ENCODE data around the gene TACC2.

Gene TACC2

DNA sequence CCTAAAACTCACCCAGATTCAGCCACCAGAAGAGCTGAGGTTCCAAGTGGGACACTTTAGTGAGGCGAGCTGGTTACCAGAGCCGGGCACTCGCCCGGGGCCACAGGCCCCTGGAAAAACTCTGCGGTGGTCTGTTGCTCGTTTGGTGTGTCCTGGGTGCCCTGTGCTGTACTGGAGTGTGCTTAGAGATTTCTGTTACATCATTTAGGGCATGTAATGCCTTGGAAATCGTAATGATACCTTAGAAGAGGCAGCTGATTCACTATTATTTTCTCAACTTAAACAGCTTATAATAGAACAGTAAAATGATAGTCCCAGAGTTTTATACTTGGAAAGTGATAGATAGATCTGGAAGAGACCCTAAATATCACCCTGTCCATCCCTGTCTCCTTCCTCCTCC is 233.7 kb downstream of the TACC2 start:
- no peak for DNase-seq (ENCODE audit: low read depth)

DNA sequence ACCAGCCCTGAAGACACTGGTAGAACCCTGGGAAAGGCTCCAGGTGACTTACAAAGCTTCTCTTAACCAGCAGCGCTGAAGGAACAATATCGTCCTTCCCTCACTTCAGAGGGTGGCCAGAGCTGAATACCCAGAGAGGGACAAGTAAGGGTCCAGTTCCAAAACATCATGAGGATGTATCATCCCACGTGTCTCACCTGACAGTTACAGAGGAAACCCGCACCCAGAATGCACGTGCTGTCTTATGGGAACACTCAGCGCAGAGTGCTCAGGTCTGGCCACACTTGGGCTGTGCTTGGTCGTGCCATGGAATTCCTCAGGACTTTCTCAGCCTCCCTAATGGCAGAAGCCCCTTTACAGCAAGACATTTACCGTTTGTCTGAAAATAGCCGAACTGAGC is 235.2 kb downstream of the TACC2 start:
- DNase-seq (ENCODE audit: low read depth), result no peak

DNA sequence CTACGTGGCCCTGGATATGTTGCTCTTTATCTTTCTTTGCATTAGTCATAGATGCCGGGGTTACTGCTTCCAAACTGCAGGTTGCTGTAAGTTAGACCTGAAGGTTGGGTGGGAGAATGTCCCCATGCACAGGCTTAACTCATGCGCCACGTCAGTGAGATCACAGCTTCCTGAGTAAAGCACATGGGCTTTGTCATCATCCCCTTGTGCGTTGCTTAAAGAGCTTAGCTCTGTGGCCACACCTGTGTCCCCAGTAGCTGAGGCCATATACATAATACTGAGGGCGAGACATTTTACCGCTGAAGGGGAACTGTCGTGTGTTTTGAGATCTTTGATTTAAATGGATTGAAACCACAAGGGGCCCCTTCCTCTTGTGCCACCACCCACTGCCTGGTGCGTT is 236.4 kb downstream of the TACC2 start:
- no peak for DNase-seq (ENCODE audit: low read depth)

DNA sequence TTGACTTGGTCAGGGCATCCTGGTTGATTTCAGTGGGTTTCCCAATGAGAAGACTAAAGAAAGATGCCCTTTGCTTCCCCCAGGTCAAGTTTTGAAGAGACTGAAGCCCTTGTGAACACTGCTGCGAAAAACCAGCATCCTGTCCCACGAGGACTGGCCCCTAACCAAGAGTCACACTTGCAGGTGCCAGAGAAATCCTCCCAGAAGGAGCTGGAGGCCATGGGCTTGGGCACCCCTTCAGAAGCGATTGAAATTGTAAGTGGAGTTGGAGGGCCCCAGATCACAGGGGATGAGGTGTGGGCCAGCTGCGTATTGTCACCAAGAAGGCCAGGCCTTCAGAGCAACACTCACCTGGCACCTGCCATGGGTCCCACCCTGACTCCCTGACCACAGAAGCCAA is 238.8 kb downstream of the TACC2 start:
- no peak for DNase-seq (ENCODE audit: low read depth)

DNA sequence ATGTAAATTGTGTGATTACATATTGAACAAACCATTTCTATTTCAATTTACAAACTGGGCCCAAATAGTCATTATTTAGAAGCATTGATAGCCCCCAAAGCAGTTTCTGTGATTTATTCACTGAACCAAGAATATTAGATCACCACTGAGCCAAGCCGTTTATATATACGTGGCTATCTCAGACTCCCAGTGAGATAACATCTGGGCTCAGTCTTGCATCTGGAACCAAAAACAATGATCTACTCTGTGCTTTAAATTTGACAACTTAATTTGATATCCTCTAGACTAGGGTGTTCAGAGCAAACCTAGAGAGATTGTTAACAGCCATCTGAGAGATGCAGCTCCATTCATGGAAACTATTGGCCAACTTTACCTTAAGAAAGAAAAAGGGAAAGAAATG is 240.7 kb downstream of the TACC2 start:
- no peak for DNase-seq (ENCODE audit: low read depth)

DNA sequence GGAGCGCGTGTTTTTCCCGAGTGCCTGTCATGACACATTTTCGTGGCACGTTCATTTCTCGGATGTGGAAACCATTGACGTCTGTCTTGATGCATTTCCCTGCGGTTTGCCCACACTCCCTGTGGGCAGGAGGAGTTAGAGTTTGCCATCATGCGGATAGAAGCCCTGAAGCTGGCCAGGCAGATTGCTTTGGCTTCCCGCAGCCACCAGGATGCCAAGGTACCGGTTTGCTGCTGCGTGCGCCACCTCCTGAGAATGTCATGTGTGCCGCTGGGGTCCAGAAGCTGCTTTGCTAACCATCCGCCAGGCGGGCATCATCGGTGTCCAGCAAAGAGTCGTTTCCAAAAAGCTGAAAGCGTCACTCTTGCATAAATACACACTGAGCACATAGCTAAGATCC is 241.3 kb downstream of the TACC2 start:
- no peak for DNase-seq (ENCODE audit: low read depth)

DNA sequence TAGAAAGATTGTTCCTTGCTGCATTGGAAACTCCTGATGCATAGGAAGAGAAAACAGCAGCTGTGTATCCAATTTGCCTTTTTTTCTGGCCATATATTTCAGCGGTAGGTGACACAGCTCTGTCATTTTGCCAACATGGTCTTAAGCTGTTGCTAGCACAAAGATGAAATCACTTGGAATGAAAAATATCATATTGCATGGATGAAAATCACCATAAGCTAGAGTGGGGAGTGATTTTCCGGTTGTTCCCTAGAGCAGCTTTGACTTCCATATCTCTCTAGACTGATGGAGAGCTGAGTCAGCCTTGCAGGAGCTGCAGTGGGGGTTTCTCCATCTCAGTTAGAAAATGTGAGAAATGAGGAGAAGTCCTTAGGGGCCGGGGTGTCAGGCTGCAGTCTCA is 243.8 kb downstream of the TACC2 start:
- DNase-seq (ENCODE audit: low read depth), result no peak

DNA sequence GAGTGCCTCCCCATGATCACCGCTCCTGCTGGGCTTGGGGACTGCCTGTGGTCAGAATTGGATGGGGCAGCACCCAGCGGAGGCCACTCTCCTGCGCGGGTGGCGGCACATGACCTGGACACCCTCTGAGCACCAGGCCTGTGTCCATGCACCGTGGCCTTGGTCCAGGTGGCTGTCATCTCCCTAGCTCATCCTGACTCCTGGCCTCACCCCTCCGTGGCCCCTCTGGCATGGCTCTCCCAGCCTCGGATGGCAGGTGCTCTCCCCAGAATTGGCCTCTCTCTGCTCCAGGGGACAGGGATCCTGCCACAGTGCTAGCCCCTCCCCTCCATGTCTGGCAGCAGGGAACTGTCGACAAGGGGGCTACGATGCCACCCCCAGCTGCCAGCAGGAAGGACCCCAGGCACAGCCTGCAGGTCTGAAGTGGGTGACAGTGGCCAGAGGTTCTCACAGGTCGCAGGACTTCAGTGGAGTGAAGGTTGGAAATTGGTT is 244.9 kb downstream of the TACC2 start:
- no peak for DNase-seq (ENCODE audit: low read depth)

DNA sequence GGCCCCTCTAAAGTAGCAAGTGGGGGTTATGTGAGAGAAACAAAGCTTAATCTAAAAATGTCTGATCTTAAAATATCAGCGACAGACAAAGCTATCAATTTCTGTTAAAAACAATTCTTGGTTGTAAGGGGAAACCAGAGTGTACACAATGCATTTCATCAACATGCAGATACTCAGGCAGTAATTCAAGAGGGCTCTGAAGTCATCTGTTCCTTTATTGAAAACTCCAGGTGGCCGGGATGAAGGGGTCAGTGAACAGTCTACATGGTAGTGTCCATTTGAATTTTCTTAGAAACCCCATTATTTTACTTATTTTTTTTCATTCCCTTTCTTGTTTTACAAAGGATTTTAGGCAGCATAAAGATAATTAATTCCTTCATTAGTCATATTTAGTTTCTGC is 245.5 kb downstream of the TACC2 start:
- DNase-seq (ENCODE audit: low read depth), result no peak

DNA sequence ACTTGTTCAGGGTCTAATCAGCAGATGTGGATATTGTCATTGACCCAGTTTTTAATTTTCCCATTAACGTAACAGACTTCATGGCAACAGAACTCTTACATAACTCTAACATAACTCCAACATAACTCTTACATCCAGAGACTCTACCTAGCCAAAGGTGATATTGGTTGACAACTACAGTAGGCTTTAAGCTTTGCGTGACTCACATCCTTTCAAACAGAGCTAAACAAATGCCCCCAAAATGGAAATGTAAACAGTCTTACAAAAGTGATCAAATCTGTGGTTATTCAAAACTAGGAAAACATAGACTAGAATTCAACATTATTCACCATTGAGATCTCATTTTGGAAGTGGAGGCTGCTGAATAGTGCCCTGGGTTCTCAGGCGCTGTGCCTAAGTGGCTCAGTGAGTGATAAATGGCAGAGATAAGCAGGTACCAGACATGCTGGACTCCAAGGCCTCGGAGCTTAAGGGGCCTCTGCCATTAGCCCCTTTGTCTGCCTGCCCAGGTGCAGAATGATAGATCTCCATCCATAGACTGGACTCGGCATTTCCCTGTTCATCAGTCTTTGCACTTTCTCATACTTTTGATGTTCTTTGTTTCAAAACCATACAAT is 247.8 kb downstream of the TACC2 start:
- no peak for DNase-seq (ENCODE audit: low read depth)

DNA sequence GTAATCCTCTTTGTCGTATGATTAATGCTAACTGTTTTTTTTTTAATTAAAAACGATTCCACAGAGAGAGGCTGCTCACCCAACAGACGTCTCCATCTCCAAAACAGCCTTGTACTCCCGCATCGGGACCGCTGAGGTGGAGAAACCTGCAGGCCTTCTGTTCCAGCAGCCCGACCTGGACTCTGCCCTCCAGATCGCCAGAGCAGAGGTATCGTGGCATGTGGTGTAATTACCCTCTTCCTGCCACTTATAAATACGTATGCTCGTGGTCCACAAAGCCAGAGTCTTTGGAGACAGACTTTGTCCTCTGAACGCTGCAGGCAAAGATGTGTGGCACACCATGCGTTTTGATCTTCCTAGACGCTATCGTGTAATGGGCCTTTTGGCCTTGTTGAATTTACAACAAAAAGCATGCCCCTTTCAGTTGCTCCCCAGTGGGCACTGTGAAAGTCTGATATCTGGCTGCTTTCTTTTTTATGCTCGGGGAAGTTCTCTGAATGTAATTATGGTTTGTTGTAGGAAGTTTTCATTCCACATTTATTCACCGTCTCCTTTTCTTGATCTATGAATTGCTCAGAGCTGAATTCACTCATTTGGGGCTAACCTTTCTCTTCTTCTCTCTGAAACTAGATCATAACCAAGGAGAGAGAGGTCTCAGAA is 248.5 kb downstream of the TACC2 start:
- no peak for DNase-seq (ENCODE audit: low read depth)

DNA sequence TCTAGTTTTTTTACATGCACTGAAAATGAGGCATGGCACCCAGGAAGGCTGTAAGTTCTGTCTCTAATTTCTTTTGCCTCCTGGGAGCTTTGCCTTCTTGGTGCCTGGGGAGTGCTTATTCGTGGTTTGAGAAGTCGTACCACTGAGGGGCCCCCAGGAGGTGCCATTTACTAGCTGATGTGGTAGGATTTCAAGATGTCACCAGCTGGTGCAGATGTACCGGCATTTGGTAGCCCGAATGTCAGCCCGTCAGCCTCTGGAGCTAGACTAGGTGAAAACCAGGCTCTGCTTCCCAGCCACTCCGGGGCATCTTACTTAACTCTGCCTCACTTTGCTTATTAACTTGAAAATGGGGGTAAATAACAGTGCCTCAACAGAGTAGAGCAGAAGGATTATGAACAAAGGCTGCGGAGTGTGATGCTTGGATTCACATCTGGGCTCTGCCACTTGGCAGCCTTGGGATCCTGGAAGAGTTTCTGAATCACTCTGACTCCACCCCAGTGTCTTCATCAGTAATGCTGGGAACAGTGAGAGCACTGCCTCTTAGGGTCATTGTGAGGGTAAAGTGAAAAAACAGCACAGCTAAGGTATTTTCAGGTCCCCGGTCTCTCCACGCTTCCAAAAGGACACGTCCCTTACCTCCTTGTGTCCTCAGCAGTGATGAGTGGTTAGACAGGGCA is 250.8 kb downstream of the TACC2 start:
- DNase-seq (ENCODE audit: low read depth), result no peak

DNA sequence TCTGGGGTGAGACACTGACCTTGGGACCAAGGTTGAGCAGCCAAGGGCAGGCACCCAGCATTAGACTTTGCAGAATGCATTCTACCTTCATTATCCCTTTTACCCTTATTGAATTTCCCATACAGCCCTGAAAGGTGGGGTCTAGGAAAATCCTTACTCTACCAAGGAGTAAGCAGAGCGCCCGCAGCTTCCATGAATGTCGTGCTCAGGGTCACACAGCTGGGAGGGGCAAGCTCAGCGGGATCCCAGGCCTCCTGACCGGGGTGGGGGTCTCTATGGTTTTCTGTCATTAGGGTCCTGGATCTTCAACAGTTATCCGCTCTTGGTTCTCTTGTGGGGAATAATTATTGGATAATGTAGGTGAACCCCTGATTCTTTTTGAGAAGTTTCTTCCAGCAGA is 251.4 kb downstream of the TACC2 start:
- DNase-seq (ENCODE audit: low read depth), result no peak

DNA sequence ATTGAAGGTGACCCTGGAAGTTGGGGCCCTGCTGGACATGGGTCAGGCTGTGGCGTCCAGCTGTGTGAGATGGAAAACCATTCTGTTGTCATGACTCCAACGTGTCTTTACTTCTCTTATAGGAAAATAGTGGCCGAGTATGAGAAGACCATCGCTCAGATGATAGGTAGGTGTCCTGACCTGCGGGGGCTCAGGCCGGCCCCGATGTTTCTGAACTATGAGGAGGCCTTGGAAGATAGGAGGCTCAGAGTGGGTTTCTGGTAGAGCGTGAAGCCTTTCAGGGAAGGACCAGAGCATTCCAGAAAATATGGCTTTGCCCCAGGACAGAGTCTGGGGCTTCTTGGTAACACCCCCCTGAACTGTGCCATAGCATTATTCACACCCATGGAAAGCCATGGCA is 252.9 kb downstream of the TACC2 start:
- no peak for DNase-seq (ENCODE audit: low read depth)

DNA sequence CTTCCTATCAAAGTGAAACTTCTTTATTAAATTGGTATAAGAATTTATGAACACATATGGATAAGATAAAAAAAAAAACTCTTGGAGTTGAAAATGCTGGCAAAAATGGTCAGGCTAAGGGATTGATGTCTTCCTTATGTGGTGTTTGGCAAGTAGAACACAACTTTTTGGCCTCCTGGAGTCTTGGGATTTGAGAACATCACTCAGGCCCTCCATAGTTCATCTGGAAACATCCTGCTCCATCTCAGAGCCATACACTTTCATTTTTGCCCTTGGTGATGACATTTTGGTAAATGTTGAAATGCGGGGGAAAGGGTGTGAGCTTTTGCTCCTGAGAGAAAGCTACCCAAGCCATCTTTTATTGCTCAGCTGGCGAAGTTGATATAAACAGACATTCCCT is 254.6 kb downstream of the TACC2 start:
- DNase-seq (ENCODE audit: low read depth), result no peak

DNA sequence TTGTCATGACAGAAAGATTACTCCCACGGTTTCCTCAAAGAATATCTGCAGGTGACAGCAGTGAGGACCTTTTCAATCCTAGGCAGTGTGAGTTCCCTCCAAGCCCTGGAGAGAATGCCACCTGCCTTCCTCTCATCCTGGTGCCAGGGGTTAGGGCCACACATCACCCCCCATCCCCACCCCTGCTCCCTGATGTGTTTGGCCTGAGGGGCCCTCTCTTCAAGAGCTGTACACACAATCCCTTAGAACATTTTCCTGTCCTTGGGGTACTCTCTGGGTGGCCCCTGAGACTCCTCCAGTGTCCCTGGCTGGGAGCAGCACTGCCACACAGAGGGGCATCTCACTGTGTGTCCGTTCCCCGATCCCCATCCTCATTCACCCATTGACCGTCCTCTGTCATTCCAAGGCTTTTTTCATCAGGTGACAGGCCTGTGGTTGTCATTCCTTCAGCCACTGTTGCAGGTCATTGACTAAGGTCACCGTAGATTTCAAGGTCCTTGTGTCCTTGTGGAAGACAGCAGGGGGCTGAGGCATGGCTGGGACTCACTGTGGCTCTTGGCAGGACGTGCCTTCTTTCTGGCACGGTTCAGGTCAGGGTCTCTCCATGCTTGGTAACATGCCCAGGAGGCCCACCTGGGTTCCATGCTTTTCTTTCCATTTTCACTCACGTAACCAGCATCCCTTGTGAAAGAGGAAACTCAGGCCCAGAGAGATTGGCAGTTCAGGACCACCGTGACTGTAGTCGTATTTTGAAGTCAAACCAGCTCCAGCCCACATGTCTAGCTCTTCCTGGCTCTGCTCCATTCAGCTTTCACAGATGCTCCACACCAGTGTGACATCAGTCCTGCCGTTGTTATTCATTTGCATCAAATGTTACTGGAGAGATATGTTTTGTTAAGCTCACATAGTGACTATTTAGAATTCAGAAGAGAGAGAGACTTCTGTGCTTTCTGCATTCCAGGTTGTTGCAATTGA is 255.3 kb downstream of the TACC2 start:
- DNase-seq (ENCODE audit: low read depth), result no peak

DNA sequence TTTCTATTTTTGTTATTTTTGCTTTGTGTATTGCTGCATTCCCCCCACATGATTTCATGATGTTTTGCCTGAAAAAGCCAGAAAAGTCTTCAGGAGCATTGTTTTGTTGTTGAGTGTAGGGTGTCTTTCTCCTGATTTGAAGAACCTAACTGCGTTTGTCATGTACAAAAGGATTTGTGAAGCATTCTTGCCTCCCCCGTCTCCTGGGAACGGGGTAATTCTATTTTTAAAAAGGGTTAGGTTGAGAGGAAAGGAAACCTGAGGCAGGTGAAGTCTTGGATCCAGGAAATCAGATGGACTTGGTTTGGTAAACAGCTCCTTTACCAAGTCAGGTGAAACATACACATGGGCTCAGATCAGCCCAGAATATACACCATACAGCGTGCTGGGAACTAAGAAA is 256.2 kb downstream of the TACC2 start:
- DNase-seq (ENCODE audit: low read depth), result no peak

DNA sequence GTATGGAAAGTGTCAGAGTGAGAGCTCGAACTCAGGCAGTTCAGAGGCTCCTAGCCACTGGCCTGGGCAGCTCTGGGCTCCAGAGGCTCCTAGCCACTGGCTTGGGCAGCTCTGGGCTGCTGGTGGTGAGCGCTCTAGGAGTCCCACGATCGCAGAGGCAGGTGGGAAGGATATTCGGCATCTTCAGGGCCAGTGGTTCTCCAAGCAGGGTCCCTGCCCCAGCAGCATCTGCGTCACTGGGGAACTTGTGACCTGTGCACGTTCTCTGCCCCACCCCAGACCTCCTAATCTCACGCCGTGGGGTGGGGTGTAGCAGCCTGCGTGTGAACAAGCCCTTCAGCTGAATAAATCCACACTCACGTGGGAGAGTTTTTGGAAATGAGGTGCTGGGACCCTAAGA is 256.9 kb downstream of the TACC2 start:
- no peak for DNase-seq (ENCODE audit: low read depth)

DNA sequence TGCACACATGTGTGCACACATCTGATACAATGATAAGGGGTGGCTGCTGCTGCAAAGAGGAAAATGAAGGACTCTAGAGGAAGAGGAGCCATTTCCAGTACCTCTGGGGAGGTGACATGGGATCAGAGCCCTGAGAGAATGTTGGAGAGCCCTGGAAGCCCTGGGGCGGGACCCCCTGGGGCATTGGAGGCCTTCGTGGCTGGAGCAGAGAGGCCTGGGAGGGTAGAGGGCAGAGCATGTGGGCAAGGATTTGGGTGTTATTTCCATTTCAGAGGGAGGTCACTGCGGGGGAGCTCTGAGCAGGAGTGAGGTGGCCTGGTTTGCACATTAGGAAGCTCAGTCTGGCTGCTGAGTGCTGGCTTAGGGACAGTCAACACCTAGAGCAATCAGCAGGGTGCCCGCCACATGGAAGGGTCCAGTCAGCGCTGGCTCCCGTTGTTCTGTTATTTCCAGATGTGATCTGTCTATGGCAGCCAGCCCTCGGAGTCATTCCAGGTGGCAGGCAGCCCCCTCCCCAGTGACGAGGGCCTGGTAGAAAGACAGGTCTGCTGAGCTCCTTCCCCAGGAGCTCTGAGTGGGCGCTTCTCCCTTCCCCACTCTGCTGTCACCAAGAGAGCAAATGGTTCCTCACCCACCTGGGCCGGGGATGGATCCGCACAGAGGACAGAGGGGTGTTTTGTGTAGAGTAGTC is 258.0 kb downstream of the TACC2 start:
- no peak for DNase-seq (ENCODE audit: low read depth)

DNA sequence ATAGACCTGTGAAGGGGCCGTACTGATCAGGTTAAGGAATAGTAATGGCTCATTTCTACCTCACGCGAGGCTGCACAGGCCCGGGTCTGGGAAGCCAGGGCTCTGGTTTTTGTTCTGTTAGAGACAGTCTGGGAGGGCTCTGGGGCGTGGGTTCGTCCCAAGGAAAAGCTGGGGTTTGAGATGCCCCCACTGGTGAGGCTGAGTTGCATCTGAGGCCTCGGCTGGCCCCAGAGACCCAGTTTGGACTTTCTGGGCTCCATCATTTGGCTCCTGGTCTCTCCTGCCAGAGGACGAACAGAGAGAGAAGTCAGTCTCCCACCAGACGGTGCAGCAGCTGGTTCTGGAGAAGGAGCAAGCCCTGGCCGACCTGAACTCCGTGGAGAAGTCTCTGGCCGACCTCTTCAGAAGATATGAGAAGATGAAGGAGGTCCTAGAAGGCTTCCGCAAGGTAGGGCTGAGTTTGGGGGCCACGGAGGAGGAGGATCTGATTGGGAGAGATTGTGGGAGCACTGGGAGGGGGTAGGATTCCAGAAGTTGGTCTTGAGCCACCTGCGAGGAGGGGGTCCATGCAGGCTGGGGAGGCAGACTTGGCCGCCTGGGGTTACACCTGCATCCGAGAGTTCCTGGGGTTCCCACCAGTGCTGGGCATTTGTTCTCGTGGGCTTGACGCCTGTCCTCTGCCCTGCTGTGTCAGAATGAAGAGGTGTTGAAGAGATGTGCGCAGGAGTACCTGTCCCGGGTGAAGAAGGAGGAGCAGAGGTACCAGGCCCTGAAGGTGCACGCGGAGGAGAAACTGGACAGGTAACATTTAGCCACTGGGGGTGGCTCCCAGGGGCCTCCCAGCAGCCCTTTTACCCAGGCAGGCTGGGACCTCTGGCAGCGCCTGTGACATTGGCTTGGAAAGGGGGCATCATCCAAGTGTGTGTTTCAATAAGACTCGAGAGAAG is 259.7 kb downstream of the TACC2 start:
- DNase-seq (ENCODE audit: low read depth), result no peak

All from stimulated activated CD4-positive, alpha-beta T cell treated with anti-CD3 and anti-CD28 coated beads, Interleukin-2, amount 100 ng/mL, for 4 hours (primary cell).